DND-41 (cell line): Measurements from ENCODE around the gene NLGN1.

Source experiments
- ATAC-seq: fragments of 200-7000 bp; cut with Tn5 transposase; 3 replicates; pipeline ENCODE4 v1.9.1; 2021; ENCODE audit warnings: low read depth; ENCODE audit not compliant: insufficient read depth
- DNase-seq: peaks from one replicate; pipeline ENCODE4 v3.0.0-alpha.2; 2020
- H2AFZ ChIP-seq: 2 replicates; pipeline ENCODE4 v1.6.0; 2012; ENCODE audit warnings: low read depth, low read length
- H3K27ac ChIP-seq: 2 replicates; pipeline ENCODE4 v1.5.1; 2012; ENCODE audit warnings: low read length, inconsistent platforms
- H3K27me3 ChIP-seq: fragments of 200-600 bp; sonication (generic); 2 replicates; pipeline ENCODE4 v1.6.0; 2012; ENCODE audit warnings: low read length, mild to moderate bottlenecking, inconsistent platforms; ENCODE audit not compliant: insufficient read depth, poor library complexity
- H3K36me3 ChIP-seq: 2 replicates; pipeline ENCODE4 v1.5.1; 2012; ENCODE audit warnings: low read length, inconsistent platforms; ENCODE audit not compliant: insufficient read depth
- H3K4me1 ChIP-seq: 2 replicates; pipeline ENCODE4 v1.5.1; 2012; ENCODE audit warnings: mild to moderate bottlenecking, low read length; ENCODE audit not compliant: insufficient read depth
- H3K4me2 ChIP-seq: 2 replicates; pipeline ENCODE4 v1.6.0; 2012; ENCODE audit warnings: mild to moderate bottlenecking, moderate library complexity, low read length, inconsistent platforms; ENCODE audit not compliant: insufficient read depth
- H3K4me3 ChIP-seq, 2 experiments: fragments of 200-600 bp in 1 of 2; shearing (Covaris generic) in 1 of 2; 2 replicates each; pipeline ENCODE4 v1.5.1; 2012 to 2016; ENCODE audit warnings: inconsistent platforms in 2 of 2, low read length in 2 of 2, mild to moderate bottlenecking in 2 of 2, low read depth in 1 of 2, moderate library complexity in 1 of 2
- H3K79me2 ChIP-seq: 2 replicates; pipeline ENCODE4 v1.6.0; 2012; ENCODE audit warnings: low read length, inconsistent platforms; ENCODE audit not compliant: insufficient read depth
- H3K9ac ChIP-seq: 2 replicates; pipeline ENCODE4 v1.6.0; 2012; ENCODE audit warnings: low read depth, mild to moderate bottlenecking, inconsistent platforms, low read length, moderate library complexity
- H3K9me3 ChIP-seq: 2 replicates; pipeline ENCODE4 v1.5.1; 2012; ENCODE audit warnings: low read length, moderate library complexity, mild to moderate bottlenecking, inconsistent platforms; ENCODE audit not compliant: insufficient read depth, severe bottlenecking
- H4K20me1 ChIP-seq: 2 replicates; pipeline ENCODE4 v1.6.0; 2012; ENCODE audit warnings: low read length; ENCODE audit not compliant: insufficient read depth
- CTCF ChIP-seq: IDR thresholded peaks from 2 replicates; pipeline ENCODE4 v1.5.1; 2012; ENCODE audit warnings: borderline replicate concordance, low read length, moderate library complexity, mild to moderate bottlenecking; ENCODE audit not compliant: poor library complexity, severe bottlenecking; ENCODE audit errors: extremely low read depth
- EZH2 ChIP-seq: IDR thresholded peaks from 3 replicates; pipeline ENCODE4 v1.6.1; 2012; ENCODE audit warnings: borderline replicate concordance, low read depth, mild to moderate bottlenecking, moderate library complexity, low read length, inconsistent platforms; ENCODE audit not compliant: severe bottlenecking

Gene NLGN1

GRCh38 chr3:174101244-174101643 is 703.7 kb downstream of the NLGN1 start:
- Histone ChIP-seq H3K36me3 (no peaks in the 10 kb centered on the region), H3K4me3 (no peak overlapping the region), H3K9me3 (no peaks in the 10 kb centered on the region), H3K4me2 (no peak overlapping the region), H3K9ac (no peak overlapping the region), H2AFZ (no peak overlapping the region), H3K27ac (no peak overlapping the region), H3K79me2 (no peaks in the 10 kb centered on the region), H3K27me3 (no peaks in the 10 kb centered on the region), H3K4me1 (no peaks in the 10 kb centered on the region), H4K20me1 (no peaks in the 10 kb centered on the region)
- TF ChIP-seq EZH2, result no peak
- no peak for TF ChIP-seq CTCF
- ATAC-seq (no peak), DNase-seq (no peak)

GRCh38 chr3:174102274-174102673 is 704.7 kb downstream of the NLGN1 start:
- TF ChIP-seq CTCF (no peak), EZH2 (no peak)
- Histone ChIP-seq H3K4me2 (no peak overlapping the region), H3K9ac (no peak overlapping the region), H3K27ac (no peak overlapping the region), H3K36me3 (no peaks in the 10 kb centered on the region), H3K4me3 (no peak overlapping the region), H3K4me1 (no peaks in the 10 kb centered on the region), H4K20me1 (no peaks in the 10 kb centered on the region), H3K27me3 (no peaks in the 10 kb centered on the region), H2AFZ (no peak overlapping the region), H3K79me2 (no peaks in the 10 kb centered on the region), H3K9me3 (no peaks in the 10 kb centered on the region)
- ATAC-seq (no peak), DNase-seq (no peak)

- H2AFZ ChIP-seq, result no peak overlapping the region
- no peak overlapping the region for H3K27ac ChIP-seq
- TF ChIP-seq CTCF (no peak), EZH2 (no peak)
- no peak overlapping the region for H3K9ac ChIP-seq
- no peak for ATAC-seq
- H3K9me3 ChIP-seq, result no peaks in the 10 kb centered on the region
- H3K4me3 ChIP-seq, result no peak overlapping the region
- H3K27me3 ChIP-seq, result no peaks in the 10 kb centered on the region
- H3K4me2 ChIP-seq, result no peak overlapping the region
- no peaks in the 10 kb centered on the region for H3K4me1 ChIP-seq
- no peak for DNase-seq
- no peaks in the 10 kb centered on the region for H3K79me2 ChIP-seq
- no peaks in the 10 kb centered on the region for H4K20me1 ChIP-seq
- H3K36me3 ChIP-seq, result no peaks in the 10 kb centered on the region
These were observed 705.3 kb downstream of the NLGN1 start for GRCh38 chr3:174102866-174103265.

- Histone ChIP-seq H3K4me1 (no peaks in the 10 kb centered on the region), H3K4me3 (no peak overlapping the region), H3K4me2 (no peak overlapping the region), H3K27me3 (no peaks in the 10 kb centered on the region), H4K20me1 (no peaks in the 10 kb centered on the region), H3K79me2 (no peaks in the 10 kb centered on the region), H3K27ac (no peak overlapping the region), H2AFZ (no peak overlapping the region), H3K9me3 (no peaks in the 10 kb centered on the region), H3K36me3 (no peaks in the 10 kb centered on the region), H3K9ac (no peak overlapping the region)
- TF ChIP-seq EZH2 (no peak), CTCF (no peak)
- ATAC-seq (no peak), DNase-seq (no peak)
These were observed 713.2 kb downstream of the NLGN1 start for GRCh38 chr3:174110761-174111160.
